HFFc6 (cell line): ENCODE measurements around the gene RGR. TPM values are rescaled to one million over a fixed set of nuclear protein-coding genes. Genes with fewer than 3 reads are reported as not detected.
A peak's percentile ranks its signal among the peaks of the same experiment; 100 is the strongest.

Experiments used
- DNase-seq: peaks from one replicate; pipeline ENCODE4 v3.0.0-alpha.2; 2018
- H3K27ac Mint-ChIP-seq: 2 replicates; pipeline ENCODE4 v1.8.0; 2020; ENCODE audit warnings: mild to moderate bottlenecking, mixed read lengths
- H3K27me3 Mint-ChIP-seq: 2 replicates; pipeline ENCODE4 v1.8.0; 2021; ENCODE audit warnings: mild to moderate bottlenecking, moderate library complexity, mixed read lengths; ENCODE audit not compliant: insufficient read depth
- H3K36me3 Mint-ChIP-seq: 2 replicates; pipeline ENCODE4 v1.8.0; 2021; ENCODE audit warnings: low read depth, mixed read lengths
- H3K4me1 Mint-ChIP-seq: 2 replicates; pipeline ENCODE4 v1.8.0; 2020; ENCODE audit warnings: low read depth, mixed read lengths
- H3K4me3 Mint-ChIP-seq: 2 replicates; pipeline ENCODE4 v1.8.0; 2020; ENCODE audit warnings: mild to moderate bottlenecking, moderate library complexity, mixed read lengths
- H3K9me3 Mint-ChIP-seq: 2 replicates; pipeline ENCODE4 v1.8.0; 2020; ENCODE audit warnings: mild to moderate bottlenecking, mixed read lengths
- total RNA-seq, 6 experiments: library from RNA; stranded (reverse); fragmentation: NEBNext Ultra II Directional; extraction: Animal tissue kit (Norgen Biotek cat#: 25700); gene quantifications; 2 replicates in 1 of 6; 3 replicates in 5 of 6; pipeline ENCODE4 v1.2.3, GENCODE V29; 2021
- TF ChIP-seq, protein P1 (sequence below): fragments of 200-600 bp; sonication (generic); IDR thresholded peaks from 2 replicates; pipeline ENCODE4 v1.5.0; 2021; ENCODE audit warnings: antibody characterized with exemption, mild to moderate bottlenecking

RGR gene
- total RNA-seq, 6 experiments from 2014 or later, result not detected

DNA sequence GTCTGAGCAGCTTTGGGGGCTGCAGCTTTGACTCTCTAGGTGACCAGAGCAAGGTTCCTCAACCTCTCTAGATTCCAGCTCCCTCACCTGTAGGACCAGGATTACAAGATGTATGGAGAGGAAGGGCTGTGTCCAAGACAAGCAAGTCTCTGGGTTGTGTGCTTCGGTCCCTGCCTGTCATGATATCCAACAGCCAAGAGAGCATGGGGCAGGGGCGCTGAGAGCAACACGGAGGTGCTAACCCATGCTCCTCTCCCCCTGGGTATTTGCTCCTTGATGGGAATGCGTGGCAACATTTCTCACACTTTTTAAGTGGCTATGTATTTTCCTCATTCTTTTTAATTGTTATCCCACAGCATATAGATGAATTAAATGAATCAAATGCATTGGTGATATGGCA, 40.2 kb upstream of the RGR start:
- Mint-ChIP-seq H3K27ac (no peak overlapping the region), H3K4me3 (no peak overlapping the region), H3K36me3 (no peaks in the 10 kb centered on the region)

DNA sequence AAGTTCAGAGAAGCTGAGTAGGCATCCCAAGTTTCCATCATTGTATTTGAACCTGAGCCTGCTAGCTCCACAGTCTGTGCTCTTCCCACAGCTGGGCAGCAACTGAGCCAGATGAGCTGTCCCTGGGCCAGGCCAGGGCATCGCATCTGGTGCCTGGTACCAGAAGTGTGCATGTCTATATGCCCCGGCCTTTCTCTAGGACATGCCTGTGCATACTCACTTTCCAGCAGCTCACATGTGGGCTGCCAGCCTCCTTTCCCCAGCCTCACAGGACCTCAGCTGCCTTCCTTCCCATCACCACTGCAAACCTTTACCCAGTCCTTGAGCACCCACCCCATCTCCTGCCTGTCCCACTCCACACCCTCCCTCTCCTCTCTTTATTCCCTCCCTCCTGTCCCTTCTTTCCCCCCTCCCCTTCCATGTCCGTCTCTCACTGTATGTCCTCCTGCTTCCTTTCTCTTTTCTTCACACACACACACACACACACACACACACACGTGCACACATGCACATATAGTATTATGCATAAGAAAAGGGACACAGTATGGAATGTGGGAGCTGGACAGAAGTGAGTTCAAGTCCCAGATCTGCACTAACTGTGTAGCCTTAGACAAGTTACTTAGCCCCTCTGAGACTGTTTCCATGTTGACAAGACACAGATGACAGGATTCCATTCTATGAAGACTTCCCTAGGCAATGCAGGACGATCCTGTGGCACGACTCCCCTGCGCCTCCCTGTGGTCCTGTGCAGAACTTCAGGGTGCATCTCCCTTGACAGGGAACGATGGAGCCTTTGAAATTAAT, 39.6 kb upstream of the RGR start:
- Mint-ChIP-seq H3K27ac (no peak overlapping the region), H3K9me3 (no peaks in the 10 kb centered on the region), H3K27me3 (peaks cover 14% of the 10 kb centered on the region), H3K36me3 (no peaks in the 10 kb centered on the region), H3K4me1 (no peaks in the 10 kb centered on the region), H3K4me3 (no peak overlapping the region)
- DNase-seq, result peak; percentile 42
- TF ChIP-seq, protein P1, sequence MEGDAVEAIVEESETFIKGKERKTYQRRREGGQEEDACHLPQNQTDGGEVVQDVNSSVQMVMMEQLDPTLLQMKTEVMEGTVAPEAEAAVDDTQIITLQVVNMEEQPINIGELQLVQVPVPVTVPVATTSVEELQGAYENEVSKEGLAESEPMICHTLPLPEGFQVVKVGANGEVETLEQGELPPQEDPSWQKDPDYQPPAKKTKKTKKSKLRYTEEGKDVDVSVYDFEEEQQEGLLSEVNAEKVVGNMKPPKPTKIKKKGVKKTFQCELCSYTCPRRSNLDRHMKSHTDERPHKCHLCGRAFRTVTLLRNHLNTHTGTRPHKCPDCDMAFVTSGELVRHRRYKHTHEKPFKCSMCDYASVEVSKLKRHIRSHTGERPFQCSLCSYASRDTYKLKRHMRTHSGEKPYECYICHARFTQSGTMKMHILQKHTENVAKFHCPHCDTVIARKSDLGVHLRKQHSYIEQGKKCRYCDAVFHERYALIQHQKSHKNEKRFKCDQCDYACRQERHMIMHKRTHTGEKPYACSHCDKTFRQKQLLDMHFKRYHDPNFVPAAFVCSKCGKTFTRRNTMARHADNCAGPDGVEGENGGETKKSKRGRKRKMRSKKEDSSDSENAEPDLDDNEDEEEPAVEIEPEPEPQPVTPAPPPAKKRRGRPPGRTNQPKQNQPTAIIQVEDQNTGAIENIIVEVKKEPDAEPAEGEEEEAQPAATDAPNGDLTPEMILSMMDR, result peak; percentile 81

More for the DNA sequence above, 40.2 kb upstream of the RGR start:
- H3K9me3 Mint-ChIP-seq, result no peaks in the 10 kb centered on the region
- TF ChIP-seq, protein P1, result no peak
- no peaks in the 10 kb centered on the region for H3K4me1 Mint-ChIP-seq
- DNase-seq, result no peak
- H3K27me3 Mint-ChIP-seq, result peaks cover 14% of the 10 kb centered on the region

DNA sequence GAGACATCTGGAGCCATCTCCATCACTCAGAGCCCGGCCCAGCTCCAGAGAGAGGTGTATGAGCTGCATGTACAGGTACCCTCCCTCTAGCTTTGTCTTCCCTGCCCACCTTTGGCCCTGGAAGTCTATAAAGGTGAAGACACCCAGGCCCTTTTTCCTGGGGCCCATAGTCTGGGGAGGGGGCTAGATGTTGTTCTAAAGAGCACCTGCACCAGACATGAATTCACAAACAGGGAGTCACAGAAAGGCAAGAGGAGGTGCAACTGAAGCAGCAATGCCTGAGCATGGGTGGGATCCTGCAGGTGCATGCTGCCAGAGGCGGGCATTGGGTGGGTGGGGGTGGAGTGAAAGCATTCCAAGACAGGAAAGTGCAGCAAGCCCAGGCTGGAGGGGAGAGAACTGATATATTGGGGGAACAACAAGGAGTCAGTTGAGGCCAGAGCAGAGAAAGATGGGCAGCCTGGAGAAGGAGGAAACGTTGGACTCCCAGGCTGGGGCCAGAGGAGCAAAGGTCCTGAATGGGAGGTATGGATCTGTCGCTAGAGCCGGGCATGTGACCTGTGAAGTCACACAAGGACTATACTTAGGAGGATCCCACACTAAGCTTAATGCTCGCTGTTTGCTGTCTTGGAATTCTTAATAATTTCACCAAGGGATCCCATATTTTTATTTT, 38.9 kb upstream of the RGR start:
- TF ChIP-seq, protein P1, result peak; percentile 31; the same call in 1 of the 2 replicates
- Mint-ChIP-seq H3K4me3 (no peak overlapping the region), H3K27ac (no peak overlapping the region), H3K9me3 (no peaks in the 10 kb centered on the region), H3K27me3 (peaks cover 15% of the 10 kb centered on the region), H3K4me1 (no peaks in the 10 kb centered on the region), H3K36me3 (no peaks in the 10 kb centered on the region)
- DNase-seq, result no peak

- Mint-ChIP-seq H3K4me3 (no peak overlapping the region), H3K27ac (no peak overlapping the region), H3K36me3 (no peaks in the 10 kb centered on the region), H3K27me3 (peaks cover 23% of the 10 kb centered on the region), H3K4me1 (no peaks in the 10 kb centered on the region), H3K9me3 (no peaks in the 10 kb centered on the region)
- no peak for DNase-seq
- TF ChIP-seq, protein P1, result no peak
Observed at GRCh38 chr10:84208023-84208422, 36.8 kb upstream of the RGR start.

DNA sequence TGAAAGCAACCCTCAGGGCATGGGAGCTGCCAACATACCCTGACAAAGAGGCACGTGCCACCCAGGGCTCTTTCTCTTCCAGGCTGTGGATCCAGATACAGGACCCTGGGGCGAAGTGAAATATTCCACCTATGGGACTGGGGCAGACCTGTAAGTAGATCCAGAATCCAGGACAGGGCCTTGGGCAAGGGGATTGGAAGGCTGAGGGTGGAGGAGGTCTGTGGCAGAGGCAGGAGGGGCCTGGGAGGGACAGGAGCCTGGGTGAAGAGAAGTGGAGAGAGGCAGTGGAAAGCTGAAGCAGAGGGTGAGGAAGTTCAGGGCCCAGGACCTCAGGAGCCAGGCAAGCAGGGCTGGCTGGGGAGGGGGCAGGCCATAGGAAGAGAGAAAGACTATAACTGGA, 33.3 kb upstream of the RGR start:
- H3K9me3 Mint-ChIP-seq, result no peaks in the 10 kb centered on the region

More for the DNA sequence above, 33.3 kb upstream of the RGR start:
- TF ChIP-seq, protein P1, result no peak
- Mint-ChIP-seq H3K27me3 (peaks cover 22% of the 10 kb centered on the region), H3K4me1 (no peaks in the 10 kb centered on the region), H3K36me3 (no peaks in the 10 kb centered on the region), H3K27ac (no peak overlapping the region), H3K4me3 (no peak overlapping the region)
- DNase-seq, result no peak
